ENCODE data around the gene HEXIM2. TPM values are rescaled to one million over a fixed set of nuclear protein-coding genes. Genes with fewer than 3 reads are reported as not detected.

HEXIM2 gene
- total and polyA plus RNA-seq, 2 of the 13 experiments (the other 11 are each of a cell fraction or from before 2014, with no cell fraction given) = 27.1 to 32.4 TPM

GRCh38 chr17:45132572-45133463 is 28.9 kb upstream of the HEXIM2 start (continued):
- TF ChIP-seq, protein P1, sequence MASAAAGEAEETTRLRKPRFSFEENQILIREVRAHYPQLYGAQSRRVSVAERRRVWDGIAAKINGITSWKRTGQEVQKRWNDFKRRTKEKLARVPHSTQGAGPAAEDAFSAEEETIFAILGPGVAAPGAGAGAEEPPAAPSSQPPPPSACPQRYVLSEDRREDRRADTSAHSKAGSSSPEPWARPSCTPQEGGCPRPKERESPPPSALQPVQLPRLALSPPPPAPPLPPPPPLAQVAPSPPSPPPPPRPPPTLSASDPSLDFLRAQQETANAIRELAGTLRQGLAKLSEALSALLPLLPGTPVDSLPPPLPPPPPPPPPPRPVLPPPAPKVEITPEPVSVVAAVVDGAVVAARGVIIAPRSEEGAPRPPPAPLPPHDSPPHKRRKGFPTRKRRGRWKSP (CRISPR knock-in tag; IDR thresholded peaks at IDR 0.05) = peak; percentile 55; the same call in 1 of the 2 replicates
- TF ChIP-seq MEF2D (CRISPR knock-in tag; IDR thresholded peaks at IDR 0.05) = peak; percentile 58
- no peak for TF ChIP-seq TCF12 (IDR thresholded peaks at IDR 0.05)
- TF ChIP-seq TCF12 (CRISPR knock-in tag; IDR thresholded peaks at IDR 0.05) = 0 out of 2 replicates have a peak, but pooled peaks have one; percentile 7
- no peak for TF ChIP-seq MAX (IDR thresholded peaks at IDR 0.05)
- TF ChIP-seq CBFB (CRISPR knock-in tag; IDR thresholded peaks at IDR 0.05) = no peak
- TF ChIP-seq ZNF362 (CRISPR knock-in tag; IDR thresholded peaks at IDR 0.05; ENCODE audit: borderline replicate concordance) = peak; percentile 59; the same call in 1 of the 2 replicates
- no peak for TF ChIP-seq SSRP1 (CRISPR knock-in tag; IDR thresholded peaks at IDR 0.05)
- TF ChIP-seq ZNF564 (CRISPR knock-in tag; IDR thresholded peaks at IDR 0.05) = 0 out of 2 replicates have a peak, but pooled peaks have one; percentile 68
- TF ChIP-seq ZNF407 (CRISPR knock-in tag; IDR thresholded peaks at IDR 0.05; ENCODE audit: not compliant biosample characterization) = peak; percentile 27
- no peak for TF ChIP-seq CEBPG (CRISPR knock-in tag; IDR thresholded peaks at IDR 0.05)
- no peak for TF ChIP-seq DNMT1 (CRISPR knock-in tag; IDR thresholded peaks at IDR 0.05)
- peak; percentile 73; the same call in 1 of the 2 replicates for TF ChIP-seq ZNF230 (CRISPR knock-in tag; IDR thresholded peaks at IDR 0.05)
- peak; percentile 81; the same call in 1 of the 2 replicates for TF ChIP-seq ZFP91 (CRISPR knock-in tag; IDR thresholded peaks at IDR 0.05; ENCODE audit: borderline replicate concordance)
- no peak; the same call in 1 of the 2 replicates for TF ChIP-seq SMAD1 (CRISPR knock-in tag; IDR thresholded peaks at IDR 0.05; ENCODE audit: borderline replicate concordance, low read depth)
- peak; percentile 61; the same call in 1 of the 2 replicates for TF ChIP-seq SALL2 (CRISPR knock-in tag; IDR thresholded peaks at IDR 0.05)
